SJSA1 (cell line): ENCODE measurements around the gene B4GALT6. TPM values are rescaled to one million over a fixed set of nuclear protein-coding genes. Genes with fewer than 3 reads are reported as not detected.

Source experiments
- DNase-seq, 2 experiments: peaks; one replicate each; pipeline ENCODE4 v3.0.0-alpha.2; 2015 to 2020; ENCODE audit warnings: low spot score in 2 of 2, low read depth in 1 of 2
- H3K27ac ChIP-seq: fragments of 250-450 bp; sonication (Bioruptor Pico); 2 replicates; pipeline ENCODE4 v1.5.1; 2020; ENCODE audit warnings: mild to moderate bottlenecking, moderate library complexity
- H3K27me3 ChIP-seq: fragments of 250-450 bp; sonication (Bioruptor Pico); replicated peaks from 2 replicates; pipeline ENCODE4 v1.5.1; 2020; ENCODE audit warnings: mild to moderate bottlenecking, moderate library complexity
- H3K36me3 ChIP-seq: fragments of 250-450 bp; sonication (Bioruptor Pico); 2 replicates; pipeline ENCODE4 v1.5.1; 2020; ENCODE audit warnings: mild to moderate bottlenecking
- H3K4me1 ChIP-seq: fragments of 250-450 bp; sonication (Bioruptor Pico); replicated peaks from 2 replicates; pipeline ENCODE4 v1.6.1; 2021; ENCODE audit warnings: mild to moderate bottlenecking
- H3K4me3 ChIP-seq: fragments of 250-450 bp; sonication (Bioruptor Pico); 2 replicates; pipeline ENCODE4 v1.5.1; 2020; ENCODE audit warnings: mild to moderate bottlenecking
- H3K9me3 ChIP-seq: fragments of 250-450 bp; sonication (Bioruptor Pico); replicated peaks from 2 replicates; pipeline ENCODE4 v1.5.1; 2020; ENCODE audit warnings: mild to moderate bottlenecking
- total RNA-seq: library from RNA; depleted of rRNA; stranded (reverse); fragments of >200 nt; shearing (Covaris generic); gene quantifications from 2 replicates; pipeline ENCODE4 v1.2.3, GENCODE V29; 2014

The B4GALT6 gene
- total RNA-seq, 1 experiment from 2014 or later: 0.66 TPM

DNA sequence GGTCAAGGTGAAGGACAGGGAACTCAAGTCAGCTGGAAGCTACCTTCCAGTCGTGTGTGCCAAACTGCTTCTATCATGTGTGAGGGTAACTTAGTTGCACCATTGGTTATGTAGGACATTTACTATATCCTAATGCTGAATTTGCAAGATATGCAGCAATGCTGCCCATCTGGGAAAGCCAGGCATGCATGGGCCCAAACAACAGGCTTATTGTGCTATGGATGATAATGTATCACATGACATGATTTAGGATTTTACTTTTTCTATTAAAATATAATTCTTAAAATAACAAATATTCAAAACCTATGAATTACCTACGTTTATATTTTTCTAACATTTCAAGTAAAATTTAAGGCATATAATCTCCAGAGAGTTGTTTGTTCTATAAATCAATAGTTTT is 35.9 kb downstream of the B4GALT6 start:
- H3K36me3 ChIP-seq: no peaks in the 10 kb centered on the region
- no peaks in the 10 kb centered on the region for H3K4me1 ChIP-seq
- no peaks in the 10 kb centered on the region for H3K27me3 ChIP-seq
- no peaks in the 10 kb centered on the region for H3K9me3 ChIP-seq
- no peak overlapping the region for H3K4me3 ChIP-seq
- H3K27ac ChIP-seq: no peak overlapping the region
- no peak for DNase-seq

DNA sequence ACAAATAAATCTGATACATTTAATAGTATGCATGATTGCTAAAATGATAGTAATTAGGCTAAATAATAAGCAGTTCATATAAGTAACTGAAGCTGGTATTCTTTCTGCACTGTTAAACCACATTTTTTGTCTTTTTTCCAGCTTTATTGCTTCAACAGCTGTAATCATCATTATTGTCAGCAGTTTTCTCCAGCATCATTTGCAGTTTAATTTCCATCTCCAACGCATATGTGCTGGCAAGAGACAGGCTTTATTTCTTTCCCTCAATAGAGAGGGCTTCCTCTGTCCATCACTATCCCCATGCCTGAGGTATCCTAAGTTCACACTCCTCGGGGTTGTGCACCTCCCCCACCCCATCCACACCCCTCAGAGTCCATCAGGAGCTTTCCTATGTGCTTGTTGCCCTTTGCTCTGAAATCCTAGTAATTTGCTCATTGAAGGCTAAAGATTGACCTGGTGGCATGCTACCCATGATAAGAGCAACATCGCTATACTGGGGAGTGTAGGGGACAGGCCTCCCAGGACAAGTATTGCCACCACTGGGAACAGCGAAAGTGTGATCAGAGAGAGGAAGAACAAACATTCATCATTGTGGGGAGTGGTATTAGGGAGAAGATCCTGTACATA is 37.1 kb downstream of the B4GALT6 start:
- no peak overlapping the region for H3K4me3 ChIP-seq
- H3K27ac ChIP-seq: no peak overlapping the region
- H3K4me1 ChIP-seq: no peaks in the 10 kb centered on the region
- no peaks in the 10 kb centered on the region for H3K27me3 ChIP-seq
- H3K36me3 ChIP-seq: no peaks in the 10 kb centered on the region
- DNase-seq: no peak
- H3K9me3 ChIP-seq: no peaks in the 10 kb centered on the region

DNA sequence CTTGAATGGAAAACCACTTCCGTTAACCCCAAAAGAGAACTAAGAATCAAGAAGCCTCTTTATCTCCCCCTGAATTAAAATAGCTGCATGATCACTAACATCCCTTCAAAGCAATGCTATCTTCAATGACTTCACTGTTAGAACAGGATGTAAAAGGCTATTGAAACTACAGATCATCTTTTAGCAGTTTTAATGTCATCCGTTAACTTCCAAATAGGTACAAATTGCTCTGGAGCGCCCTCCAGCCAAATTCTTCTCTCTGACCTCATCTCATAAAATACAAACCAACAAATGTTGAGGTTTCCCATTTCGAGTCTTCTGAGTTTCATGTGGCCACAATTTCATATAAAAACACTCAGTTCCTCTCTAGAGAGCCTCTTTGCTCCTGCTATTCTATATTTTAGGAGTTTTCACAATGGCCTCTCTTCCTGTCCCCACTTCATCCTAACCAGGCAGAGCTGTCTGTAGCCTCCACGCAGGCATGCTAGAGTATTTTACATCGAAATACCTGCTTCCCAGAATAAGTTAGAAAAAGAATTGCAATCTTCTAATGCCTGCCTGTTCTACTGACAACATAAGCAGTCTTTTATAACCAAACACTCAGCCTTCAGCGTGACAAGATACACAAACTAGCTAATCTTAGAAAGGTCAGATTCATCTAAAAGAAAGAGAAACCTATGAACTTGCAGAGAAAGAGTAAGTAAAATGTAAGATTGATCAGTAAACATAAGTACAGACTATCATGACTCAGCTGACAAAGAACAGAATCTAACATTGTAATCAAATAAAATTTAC is 37.9 kb downstream of the B4GALT6 start:
- DNase-seq: no peak
- no peak overlapping the region for H3K27ac ChIP-seq

DNA sequence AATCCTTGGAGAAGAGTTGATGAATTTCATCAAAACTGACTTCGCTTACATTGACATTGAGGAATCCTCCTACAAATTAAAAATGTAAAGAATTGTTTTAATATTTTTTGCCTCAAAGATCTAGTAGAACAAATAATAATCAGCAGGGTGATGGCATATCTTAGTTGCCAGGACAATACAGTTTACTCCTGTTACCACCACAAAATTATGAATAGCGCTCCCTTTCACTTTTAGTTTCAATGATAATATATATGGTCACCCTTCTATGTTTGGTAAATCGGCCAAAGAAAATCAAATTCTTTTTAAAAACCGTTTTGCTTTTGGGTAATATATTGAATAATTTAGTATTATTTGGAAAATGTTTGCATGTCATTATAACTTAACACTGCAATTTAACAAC is 39.0 kb downstream of the B4GALT6 start:
- no peaks in the 10 kb centered on the region for H3K4me1 ChIP-seq
- no peaks in the 10 kb centered on the region for H3K36me3 ChIP-seq
- no peaks in the 10 kb centered on the region for H3K9me3 ChIP-seq
- H3K27ac ChIP-seq: no peak overlapping the region
- no peak overlapping the region for H3K4me3 ChIP-seq
- no peaks in the 10 kb centered on the region for H3K27me3 ChIP-seq
- no peak for DNase-seq

More for the DNA sequence above, 37.9 kb downstream of the B4GALT6 start:
- Histone ChIP-seq H3K27me3 (no peaks in the 10 kb centered on the region), H3K36me3 (no peaks in the 10 kb centered on the region), H3K9me3 (no peaks in the 10 kb centered on the region), H3K4me1 (no peaks in the 10 kb centered on the region), H3K4me3 (no peak overlapping the region)

DNA sequence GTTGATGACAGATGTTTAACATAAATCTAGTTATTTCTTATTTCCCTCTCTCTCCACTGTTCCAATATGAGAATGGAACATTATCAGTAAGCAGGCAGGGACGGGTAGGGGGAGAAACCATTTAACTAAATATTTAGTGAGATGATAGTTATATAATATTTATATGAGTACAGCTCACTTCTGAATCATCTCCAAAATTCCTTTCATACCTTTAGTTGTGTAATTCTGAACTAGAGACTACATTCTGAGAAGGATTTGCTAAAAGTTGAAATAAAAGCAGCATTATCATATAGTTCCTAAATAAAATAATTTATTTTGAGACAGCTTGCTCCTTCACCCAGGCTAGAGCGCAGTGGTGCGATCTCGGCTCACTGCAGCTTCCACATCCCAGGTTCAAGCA is 41.4 kb downstream of the B4GALT6 start:
- Histone ChIP-seq H3K27me3 (no peaks in the 10 kb centered on the region), H3K27ac (no peak overlapping the region), H3K36me3 (no peaks in the 10 kb centered on the region), H3K4me1 (no peaks in the 10 kb centered on the region), H3K4me3 (no peak overlapping the region), H3K9me3 (no peaks in the 10 kb centered on the region)
- no peak for DNase-seq

DNA sequence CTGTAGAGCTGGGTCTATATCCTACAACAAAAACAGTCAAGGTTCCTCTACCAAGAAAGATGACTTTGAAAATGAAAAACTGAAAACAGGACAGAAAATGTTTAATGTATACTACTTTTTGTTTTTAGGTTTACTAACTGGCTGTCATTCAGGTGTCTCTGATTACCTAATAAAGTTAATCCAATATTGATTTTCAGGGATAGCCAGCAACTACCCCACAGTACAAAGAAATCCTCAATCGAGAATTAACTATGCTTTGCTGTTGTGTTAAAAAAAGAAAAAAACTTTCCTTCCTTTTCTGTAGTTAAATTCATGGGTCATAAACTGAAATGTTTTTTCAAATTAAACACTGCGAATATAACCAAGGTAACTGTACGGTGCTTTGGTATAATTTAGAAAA is 46.9 kb downstream of the B4GALT6 start:
- Histone ChIP-seq H3K27me3 (no peaks in the 10 kb centered on the region), H3K4me1 (no peaks in the 10 kb centered on the region), H3K9me3 (no peaks in the 10 kb centered on the region), H3K4me3 (no peak overlapping the region), H3K27ac (no peak overlapping the region), H3K36me3 (no peaks in the 10 kb centered on the region)
- no peak for DNase-seq

DNA sequence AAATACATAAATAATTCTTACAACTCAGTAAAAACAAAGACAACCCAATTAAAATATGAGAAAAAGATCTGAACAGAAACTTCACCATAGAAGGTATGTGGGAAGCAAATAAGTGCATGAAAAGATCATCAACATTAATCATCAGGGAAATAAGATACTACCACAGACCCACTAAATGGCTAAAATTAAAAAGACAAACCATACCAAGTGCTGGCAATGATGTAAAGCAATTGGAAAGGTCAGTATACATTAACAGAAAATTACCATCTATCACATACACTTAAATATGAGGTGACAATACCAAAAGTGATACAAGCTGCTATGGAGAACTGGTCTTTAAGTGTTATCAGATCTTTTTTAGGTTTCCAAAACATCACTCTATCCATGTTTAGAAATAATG is 48.0 kb downstream of the B4GALT6 start:
- no peak for DNase-seq
- Histone ChIP-seq H3K27ac (no peak overlapping the region), H3K27me3 (no peaks in the 10 kb centered on the region), H3K4me3 (no peak overlapping the region), H3K4me1 (no peaks in the 10 kb centered on the region), H3K36me3 (no peaks in the 10 kb centered on the region), H3K9me3 (no peaks in the 10 kb centered on the region)

DNA sequence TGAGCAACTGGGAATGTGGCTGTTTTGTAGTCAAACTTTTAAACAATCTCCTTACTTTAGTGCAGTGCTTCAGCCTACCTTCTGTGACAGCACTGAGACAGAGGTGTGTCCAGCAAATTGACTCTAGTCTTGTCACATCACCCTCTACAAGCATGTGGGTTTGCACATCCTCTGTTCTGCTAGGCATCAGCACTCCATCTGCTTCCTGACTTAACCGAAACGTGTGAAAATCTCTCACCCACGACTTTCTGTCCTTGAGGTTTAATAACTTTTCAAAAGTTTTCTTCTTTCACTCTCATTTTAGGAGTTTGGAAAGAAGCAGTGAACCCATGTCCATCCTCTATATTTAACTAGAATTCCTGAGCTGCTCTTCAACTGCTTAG is 50.1 kb downstream of the B4GALT6 start:
- Histone ChIP-seq H3K27me3 (no peaks in the 10 kb centered on the region), H3K4me3 (no peak overlapping the region), H3K4me1 (no peaks in the 10 kb centered on the region), H3K36me3 (no peaks in the 10 kb centered on the region), H3K9me3 (no peaks in the 10 kb centered on the region), H3K27ac (no peak overlapping the region)
- DNase-seq: no peak

DNA sequence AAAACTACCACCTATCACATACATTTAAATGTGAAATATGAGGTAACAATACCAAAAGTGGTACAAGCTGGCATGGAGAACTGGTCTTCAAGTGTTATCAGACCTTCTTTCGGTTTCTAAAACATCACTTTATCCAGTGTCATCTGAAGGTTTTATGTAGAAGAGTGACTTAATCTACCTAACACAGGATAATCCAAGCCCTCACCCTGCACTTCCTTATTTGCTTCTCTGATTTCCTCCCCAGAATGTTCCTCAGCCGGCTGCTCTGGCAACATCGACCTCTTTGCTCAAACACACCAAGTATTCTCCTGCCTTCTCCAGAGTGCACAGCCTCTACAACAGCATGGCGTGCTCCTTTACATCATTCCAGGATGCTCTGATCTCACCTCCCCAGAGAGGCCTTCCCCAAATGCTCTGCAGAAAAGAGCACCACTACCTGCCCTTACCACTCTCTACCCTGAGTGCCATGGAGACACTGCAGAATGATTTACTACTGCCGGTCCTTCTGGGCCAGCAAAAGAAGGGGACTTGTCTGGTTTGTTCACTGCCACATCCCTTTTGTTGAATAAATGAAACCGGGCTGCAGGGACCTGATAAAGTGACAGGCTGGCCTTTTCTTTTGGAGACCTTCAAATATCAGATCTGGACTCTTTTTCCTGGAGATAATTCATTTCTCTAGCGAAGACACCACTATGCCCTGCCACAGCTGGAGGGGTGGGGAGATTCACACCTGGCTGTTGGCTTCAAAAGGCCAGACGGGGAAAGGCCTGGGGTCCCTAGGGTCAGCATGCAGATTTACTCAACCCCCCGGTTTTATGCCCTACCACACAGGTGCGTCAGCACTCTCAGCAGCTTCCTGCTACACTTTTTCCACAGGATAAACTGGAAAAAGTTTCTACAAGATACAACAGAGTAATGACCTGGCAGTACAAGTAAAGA is 50.7 kb downstream of the B4GALT6 start:
- Histone ChIP-seq H3K4me3 (no peak overlapping the region), H3K4me1 (no peaks in the 10 kb centered on the region), H3K27ac (no peak overlapping the region), H3K36me3 (no peaks in the 10 kb centered on the region), H3K9me3 (no peaks in the 10 kb centered on the region), H3K27me3 (no peaks in the 10 kb centered on the region)
- no peak for DNase-seq

DNA sequence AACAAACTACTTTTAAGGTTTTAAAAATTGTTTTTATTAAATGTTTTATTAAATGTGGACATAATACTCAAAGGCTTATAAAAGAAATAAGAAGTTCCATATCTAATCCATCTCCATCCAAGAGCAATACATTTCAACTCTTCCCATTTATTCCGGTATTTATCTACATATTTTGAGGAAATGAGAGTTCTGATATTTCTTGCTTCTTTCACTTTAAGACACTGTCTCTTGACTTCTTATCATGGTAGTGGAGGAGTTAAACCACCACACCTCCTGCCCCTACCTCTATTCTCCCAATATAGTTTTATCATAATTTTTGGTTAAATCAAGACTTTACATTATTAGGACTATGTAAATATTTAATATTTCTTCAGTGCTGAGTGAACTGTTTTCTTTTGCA is 52.0 kb downstream of the B4GALT6 start:
- H3K27me3 ChIP-seq: no peaks in the 10 kb centered on the region

DNA sequence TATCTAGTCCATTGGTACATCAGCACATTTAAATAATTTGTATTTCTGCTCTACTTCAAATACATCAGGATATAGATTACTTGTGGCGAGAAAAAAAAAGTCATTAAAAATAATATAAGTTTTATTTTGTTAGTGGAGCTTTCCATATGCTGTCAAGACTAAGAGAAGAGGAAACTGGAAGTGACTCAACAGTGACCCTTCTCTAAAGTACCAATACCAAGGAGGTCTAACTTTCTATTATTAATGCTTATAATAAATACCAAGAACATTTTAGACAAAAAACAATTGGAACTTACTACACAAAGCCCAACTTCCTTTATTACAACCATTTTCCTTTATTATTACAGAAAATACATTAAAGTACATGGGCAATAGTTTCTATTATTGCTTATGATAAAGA is 52.9 kb downstream of the B4GALT6 start:
- Histone ChIP-seq H3K9me3 (no peaks in the 10 kb centered on the region), H3K4me3 (no peak overlapping the region), H3K36me3 (no peaks in the 10 kb centered on the region), H3K4me1 (no peaks in the 10 kb centered on the region), H3K27ac (no peak overlapping the region), H3K27me3 (no peaks in the 10 kb centered on the region)
- no peak for DNase-seq

More for the DNA sequence above, 52.0 kb downstream of the B4GALT6 start:
- no peak for DNase-seq
- Histone ChIP-seq H3K9me3 (no peaks in the 10 kb centered on the region), H3K4me1 (no peaks in the 10 kb centered on the region), H3K36me3 (no peaks in the 10 kb centered on the region), H3K27ac (no peak overlapping the region), H3K4me3 (no peak overlapping the region)

DNA sequence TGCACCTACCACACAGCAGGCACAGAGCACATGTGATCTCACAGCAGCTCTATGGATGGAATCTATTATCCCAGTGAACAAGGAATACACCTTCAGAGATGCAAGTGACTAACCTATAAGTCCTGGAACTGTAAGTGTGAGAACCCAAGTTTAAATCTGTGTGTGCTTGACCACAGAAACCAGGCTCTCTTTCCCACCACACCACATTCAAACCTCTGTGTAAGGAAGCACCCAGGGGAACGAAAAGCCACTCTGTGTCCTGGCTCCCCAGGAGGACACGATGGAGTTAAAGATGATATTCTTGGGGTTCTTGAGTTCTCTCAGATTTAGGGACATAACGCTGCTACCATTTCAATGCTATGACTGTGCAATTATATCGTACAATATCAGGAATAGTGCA is 53.8 kb downstream of the B4GALT6 start:
- no peak overlapping the region for H3K27ac ChIP-seq
- no peaks in the 10 kb centered on the region for H3K27me3 ChIP-seq
- DNase-seq: no peak
- H3K36me3 ChIP-seq: no peaks in the 10 kb centered on the region
- H3K4me1 ChIP-seq: no peaks in the 10 kb centered on the region
- H3K4me3 ChIP-seq: no peak overlapping the region
- H3K9me3 ChIP-seq: no peaks in the 10 kb centered on the region

DNA sequence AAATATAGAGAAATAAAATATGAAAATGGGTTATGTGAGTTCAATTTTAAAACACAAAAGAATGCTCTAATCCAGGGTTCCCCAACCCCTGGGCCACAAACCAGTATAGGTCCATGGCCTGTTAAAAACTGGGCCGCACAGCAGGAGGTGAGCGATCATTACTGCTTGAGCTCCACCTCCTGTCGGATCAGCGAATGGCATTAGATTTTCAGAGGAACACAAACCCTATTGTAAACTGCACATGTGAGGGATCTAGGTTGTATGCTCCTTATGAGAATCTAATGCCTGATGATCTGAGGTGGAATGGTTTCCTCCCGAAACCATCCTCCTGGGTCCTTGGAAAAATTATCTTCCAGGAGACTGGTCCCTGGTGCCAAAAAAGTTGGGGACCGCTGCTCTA is 58.0 kb downstream of the B4GALT6 start:
- H3K4me1 ChIP-seq: no peaks in the 10 kb centered on the region
- no peaks in the 10 kb centered on the region for H3K9me3 ChIP-seq
- no peaks in the 10 kb centered on the region for H3K27me3 ChIP-seq
- no peak overlapping the region for H3K27ac ChIP-seq
- no peaks in the 10 kb centered on the region for H3K36me3 ChIP-seq
- DNase-seq: no peak
- no peak overlapping the region for H3K4me3 ChIP-seq
